Activated CD4-positive, alpha-beta T cell treated with anti-CD3 and anti-CD28 coated beads for 24 hours (primary cell): Measurements from ENCODE around the gene CHL1.
"Not testable (repeated sequence)": the region's sequence is repeated elsewhere in the genome, so short reads cannot be mapped to it uniquely, and the experiment has no call there.

Source experiments
- DNase-seq, 2 donors: peaks; one replicate each; pipeline ENCODE4 v3.0.0-alpha.2; 2020; ENCODE audit warnings: low read depth in 2 of 2

CHL1 gene

GRCh38 chr3:331881-332280 lies 135.3 kb downstream of the CHL1 start:
- no peak for DNase-seq

DNA sequence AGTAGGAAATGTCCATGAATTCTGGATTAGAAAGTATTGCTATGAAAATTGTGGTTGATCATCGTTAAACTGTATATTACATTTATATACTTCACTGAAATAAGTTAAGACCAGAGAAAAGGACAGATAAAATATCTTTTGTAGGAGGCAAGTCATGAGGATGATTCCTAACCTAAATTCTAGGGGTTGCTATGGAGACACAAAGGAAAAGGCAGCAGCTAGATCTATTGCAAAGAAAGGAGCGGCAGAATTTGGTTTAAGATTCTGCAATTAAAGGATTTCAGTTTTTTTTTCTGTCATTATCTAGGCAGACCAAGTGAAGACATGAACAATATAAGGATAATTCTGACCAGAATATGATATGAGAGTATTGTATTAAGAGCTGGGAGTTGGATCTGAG lies 136.1 kb downstream of the CHL1 start:
- no peak for DNase-seq

DNA sequence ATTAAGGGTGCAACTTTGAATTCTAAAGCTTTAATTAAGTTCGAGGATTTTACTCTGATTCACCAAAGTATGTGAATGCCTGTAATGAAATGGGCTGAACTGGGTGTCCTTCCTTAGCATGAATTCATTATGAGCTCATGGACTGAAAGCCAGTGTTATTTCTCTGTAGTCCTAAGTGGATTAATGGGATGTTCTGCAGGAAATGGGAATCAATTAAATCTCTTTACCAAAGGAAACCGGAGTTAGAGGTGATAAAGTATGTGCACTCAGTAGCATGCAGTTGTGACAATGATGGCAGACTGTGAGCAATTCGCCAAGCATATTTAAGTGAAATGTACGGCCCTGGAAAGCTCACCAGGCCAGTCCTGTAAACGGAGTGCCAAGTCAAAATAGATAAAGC lies 138.7 kb downstream of the CHL1 start:
- no peak for DNase-seq

DNA sequence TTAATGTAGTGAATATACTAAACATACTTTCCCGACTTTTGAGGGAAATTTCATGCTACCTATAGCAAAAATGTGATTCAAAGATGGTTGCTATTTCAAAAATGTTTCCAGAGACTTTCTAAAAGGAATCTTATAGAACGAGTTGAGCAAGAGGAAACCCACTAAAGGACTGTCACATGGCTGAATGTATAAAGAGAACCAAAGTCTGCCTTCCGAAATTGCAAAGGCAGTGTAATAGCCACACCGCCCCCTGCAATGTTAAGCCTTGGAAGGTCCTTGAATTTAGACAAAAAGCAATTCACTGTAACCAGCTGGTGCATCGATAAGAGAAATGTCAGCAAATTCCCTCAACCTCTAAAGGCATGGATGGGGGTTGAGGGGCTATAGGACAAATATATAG lies 142.8 kb downstream of the CHL1 start:
- no peak for DNase-seq

GRCh38 chr3:341998-342397 lies 145.4 kb downstream of the CHL1 start:
- DNase-seq: no peak

DNA sequence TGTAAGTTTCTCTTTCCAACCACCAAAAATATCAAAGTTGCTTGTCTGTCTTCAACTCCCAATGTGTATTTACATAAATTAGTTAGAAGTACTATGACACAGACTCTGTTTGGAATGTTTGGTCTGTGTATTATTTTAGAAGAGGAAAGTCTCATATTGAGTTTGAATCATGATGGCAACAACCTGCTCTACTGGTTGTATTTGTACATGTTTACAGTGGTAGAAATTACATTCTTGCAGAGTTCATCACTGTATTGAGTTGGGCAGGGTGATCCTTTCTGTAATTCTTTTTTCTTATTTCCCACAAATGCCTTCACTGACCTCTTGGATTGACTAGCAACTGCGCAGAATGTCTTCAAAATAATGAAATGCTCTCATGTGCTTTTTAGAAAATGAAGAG lies 149.6 kb downstream of the CHL1 start:
- no peak for DNase-seq

DNA sequence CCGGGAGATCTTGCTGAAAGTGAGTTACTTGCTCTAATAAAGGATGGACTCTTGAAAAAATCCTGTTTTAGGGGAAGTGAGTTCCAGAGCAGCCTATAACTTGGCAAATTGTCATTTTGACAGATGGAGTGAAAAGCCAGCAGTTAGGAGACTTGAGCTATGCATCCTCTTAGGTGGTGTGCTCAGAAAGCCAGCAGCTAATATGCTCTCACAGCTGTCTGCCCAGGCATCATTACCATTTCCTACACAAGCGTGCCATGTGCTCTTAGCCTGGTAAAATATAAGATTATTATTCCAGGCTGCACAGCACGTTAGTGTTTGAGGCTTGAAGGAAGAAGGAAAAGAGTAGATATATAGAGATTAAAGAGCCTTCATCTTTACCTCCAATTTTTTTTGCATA lies 151.0 kb downstream of the CHL1 start:
- no peak for DNase-seq

DNA sequence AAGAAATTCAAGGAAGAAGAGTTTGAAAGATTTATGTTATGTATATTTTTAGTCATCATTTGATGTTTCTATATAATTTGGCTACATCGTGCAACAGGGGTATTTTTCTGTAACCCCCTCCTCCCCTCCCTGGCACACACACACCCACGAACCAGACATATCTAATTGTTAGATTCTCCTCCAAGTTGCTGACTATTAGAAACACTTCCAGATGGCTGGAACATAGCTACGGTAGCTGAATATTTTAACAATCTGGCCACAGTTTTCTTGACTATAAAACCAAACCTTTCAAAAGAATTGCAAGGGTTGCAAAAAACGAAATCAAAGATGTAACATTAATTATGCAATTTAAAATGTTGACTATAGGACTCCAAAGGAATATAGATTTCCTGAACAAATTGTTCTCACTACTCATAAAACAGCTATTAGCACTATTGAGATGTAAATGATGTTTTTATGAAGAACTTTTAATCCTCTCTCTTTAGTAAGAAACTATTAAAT lies 154.4 kb downstream of the CHL1 start:
- no peak for DNase-seq

GRCh38 chr3:352599-352998 lies 156.0 kb downstream of the CHL1 start:
- DNase-seq: no peak

DNA sequence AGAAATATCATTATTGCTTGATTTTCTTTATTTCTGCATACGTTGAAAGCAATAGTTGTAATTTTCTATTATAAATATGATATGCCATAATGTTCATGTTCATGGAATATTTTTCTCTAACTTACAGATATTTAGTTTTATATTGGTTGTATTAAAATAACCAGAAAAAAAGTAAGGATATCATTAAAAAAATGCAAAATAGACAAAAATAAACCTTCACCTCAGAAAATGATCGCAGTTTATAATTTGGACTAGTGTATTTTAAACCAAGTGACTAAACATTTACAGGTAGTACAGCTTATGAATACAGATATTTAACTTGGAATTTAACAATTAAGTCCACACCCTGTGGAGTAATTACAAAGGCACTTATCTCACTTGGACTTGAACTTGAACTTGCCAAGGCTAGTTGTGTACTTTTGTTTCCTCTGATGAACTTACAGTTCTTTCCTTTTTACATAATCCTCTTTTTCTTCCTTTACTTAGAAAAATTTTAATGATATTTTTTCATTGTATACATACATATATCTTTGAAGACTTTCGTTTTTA lies 156.7 kb downstream of the CHL1 start:
- no peak for DNase-seq

GRCh38 chr3:354432-354831 lies 157.9 kb downstream of the CHL1 start:
- no peak for DNase-seq

DNA sequence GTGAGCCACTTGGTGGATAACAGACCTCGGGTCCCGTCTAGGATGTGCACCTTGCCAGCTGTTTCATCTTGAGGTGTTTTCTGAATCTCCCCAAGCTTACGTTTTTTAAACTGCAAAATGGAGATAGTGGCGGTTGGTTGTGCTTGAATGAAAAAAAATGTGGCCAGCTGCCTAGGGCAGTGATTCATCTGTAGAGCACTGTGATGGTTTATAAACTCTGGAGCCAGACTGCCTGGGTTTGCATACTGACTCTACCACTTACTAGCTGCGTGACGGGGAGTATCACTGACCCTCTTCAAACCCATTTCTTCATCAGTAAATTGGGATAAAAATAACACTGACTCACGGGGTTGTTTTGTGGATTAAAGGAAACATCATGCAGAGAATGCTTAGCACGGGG lies 159.1 kb downstream of the CHL1 start:
- no peak for DNase-seq

GRCh38 chr3:356952-357351 lies 160.4 kb downstream of the CHL1 start:
- no peak for DNase-seq

GRCh38 chr3:359672-360071 lies 163.1 kb downstream of the CHL1 start:
- no peak for DNase-seq

- DNase-seq: no peak
These were observed 166.2 kb downstream of the CHL1 start for GRCh38 chr3:362681-363338.

GRCh38 chr3:364287-364686 lies 167.7 kb downstream of the CHL1 start:
- no peak for DNase-seq

- no peak for DNase-seq
These were observed 168.7 kb downstream of the CHL1 start for GRCh38 chr3:365268-365667.

DNA sequence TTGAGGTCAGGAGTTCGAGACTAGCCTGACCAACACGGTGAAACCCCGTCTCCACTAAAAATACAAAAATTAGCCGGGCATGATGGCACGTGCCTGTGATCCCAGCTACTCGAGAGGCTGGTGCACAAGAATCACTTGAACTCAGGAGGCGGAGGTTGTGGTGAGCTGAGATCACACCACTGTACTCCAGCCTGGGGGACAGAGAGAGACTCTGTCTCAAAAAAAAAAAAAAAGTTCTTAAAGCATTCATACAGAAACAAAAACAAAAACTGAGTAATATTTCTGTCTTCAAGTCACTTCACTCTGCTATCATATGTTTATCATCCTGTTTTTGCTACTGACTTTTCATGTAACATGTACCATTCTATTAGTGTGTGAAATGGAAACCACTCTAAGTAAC lies 169.7 kb downstream of the CHL1 start:
- DNase-seq: not testable (repeated sequence)

- DNase-seq: no peak
These were observed 176.7 kb downstream of the CHL1 start for GRCh38 chr3:373193-373779.

DNA sequence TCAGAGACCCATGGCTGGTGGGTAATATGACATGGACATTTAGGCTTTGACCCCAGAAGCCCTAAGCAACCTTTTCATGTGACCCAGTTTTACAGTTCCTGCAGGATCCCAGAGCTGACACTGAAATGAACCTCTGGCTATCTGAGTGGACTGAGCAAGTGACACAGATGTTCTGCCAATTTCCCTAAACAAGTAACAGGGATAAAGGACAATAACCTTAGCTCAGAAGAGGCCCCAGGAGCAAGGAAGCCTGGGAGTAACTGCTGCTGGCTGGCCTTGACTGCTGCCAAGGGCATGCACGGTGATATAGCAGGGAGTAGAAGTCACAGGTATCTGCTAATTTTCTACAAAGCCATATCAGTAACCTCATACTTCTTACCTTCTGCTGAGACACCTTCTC lies 177.9 kb downstream of the CHL1 start:
- DNase-seq: no peak

GRCh38 chr3:377158-377561 lies 180.6 kb downstream of the CHL1 start:
- no peak for DNase-seq

GRCh38 chr3:380801-381200 lies 184.2 kb downstream of the CHL1 start:
- DNase-seq: no peak

DNA sequence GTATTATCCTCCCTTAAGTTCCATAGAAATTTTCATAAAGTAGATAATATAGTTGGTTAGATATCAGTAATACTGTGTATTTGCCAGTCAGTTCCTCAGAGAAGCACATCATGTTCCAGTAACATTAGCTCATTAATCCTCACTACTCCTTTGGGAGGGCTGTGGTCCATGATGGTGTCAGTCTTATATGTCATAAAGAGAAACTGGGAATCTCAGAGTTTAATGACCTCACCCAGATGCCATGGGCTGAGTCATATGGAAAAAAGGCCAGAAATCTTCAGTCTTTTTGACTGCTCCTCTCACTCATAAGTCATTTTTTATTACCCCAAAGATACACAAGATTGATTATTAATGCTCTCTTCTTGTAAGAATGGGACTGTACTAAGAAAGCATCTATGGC lies 188.6 kb downstream of the CHL1 start:
- no peak for DNase-seq

GRCh38 chr3:394775-395174 lies 198.2 kb downstream of the CHL1 start:
- no peak for DNase-seq
